Measurements from ENCODE around the gene POPDC3.

The POPDC3 gene

DNA sequence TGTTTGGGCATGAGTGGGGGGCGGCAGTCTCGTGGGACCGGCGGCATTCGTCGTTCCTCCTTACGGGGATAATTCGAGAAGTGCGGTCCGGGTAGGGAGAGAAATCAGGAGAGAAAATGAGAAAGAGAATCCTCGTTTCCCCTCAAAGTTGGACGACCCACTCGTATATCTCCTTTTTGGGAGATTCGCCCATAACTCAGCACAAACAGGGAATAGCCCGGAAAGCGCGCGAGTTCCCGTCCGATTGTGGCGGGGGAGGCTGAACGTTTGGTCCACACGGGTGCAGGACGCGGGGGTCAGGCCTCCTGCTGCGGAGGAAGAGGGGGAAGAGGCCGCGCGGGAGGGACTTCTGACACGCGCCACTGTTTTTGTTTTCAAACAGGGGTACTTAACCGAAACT, 42.4 kb downstream of the POPDC3 start:
- DNase-seq (ENCODE audit: low read depth in 2 of 2) = peak; percentile 18
- H3K4me3 ChIP-seq (replicated peaks in 1 of 2; ENCODE audit: low read depth in 2 of 2, low read length in 2 of 2) = peak overlapping the region; percentile 79 to 80
- TF ChIP-seq CTCF (IDR thresholded peaks at IDR 0.05; ENCODE audit: low read depth, low read length) = no peak

- peak; percentile 23 for TF ChIP-seq CTCF (IDR thresholded peaks at IDR 0.05; ENCODE audit: low read depth, low read length)
- DNase-seq (ENCODE audit: low read depth in 2 of 2) = peak; percentile 56 to 60
- peak overlapping the region; percentile 79 to 80 for H3K4me3 ChIP-seq (replicated peaks in 1 of 2; ENCODE audit: low read depth in 2 of 2, low read length in 2 of 2)
Observed at GRCh38 chr6:105136431-105137350, 43.1 kb downstream of the POPDC3 start.

DNA sequence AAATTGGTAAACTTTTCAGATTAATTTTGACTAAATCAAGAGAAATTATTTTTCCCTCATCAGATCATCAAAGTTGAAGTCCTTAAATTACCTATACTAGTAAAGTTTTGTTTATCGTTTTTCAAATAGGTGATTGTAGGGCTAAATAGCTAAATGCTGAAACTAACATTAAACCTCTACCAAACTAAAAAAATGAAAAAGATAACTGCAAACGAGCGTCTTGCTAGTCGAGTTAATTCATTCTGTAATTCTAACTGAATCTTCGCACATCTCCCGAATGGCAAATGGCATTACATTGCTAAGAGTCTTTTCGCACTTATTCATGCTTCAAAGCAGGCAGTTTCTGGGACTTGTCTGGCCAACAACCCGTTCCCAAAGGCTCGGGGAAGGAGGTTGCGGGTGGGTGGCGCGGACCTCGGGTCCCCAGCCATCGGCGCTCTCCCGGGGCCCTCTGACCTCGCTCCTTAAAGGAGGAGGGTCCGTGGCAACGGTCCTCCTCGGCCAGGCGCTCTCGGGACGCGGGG, 43.8 kb downstream of the POPDC3 start:
- H3K4me3 ChIP-seq (replicated peaks in 1 of 2; ENCODE audit: low read depth in 2 of 2, low read length in 2 of 2) = peak overlapping the region; percentile 79 to 80
- no peak for TF ChIP-seq CTCF (IDR thresholded peaks at IDR 0.05; ENCODE audit: low read depth, low read length)
- DNase-seq (ENCODE audit: low read depth in 2 of 2) = peak; percentile 36 to 42

DNA sequence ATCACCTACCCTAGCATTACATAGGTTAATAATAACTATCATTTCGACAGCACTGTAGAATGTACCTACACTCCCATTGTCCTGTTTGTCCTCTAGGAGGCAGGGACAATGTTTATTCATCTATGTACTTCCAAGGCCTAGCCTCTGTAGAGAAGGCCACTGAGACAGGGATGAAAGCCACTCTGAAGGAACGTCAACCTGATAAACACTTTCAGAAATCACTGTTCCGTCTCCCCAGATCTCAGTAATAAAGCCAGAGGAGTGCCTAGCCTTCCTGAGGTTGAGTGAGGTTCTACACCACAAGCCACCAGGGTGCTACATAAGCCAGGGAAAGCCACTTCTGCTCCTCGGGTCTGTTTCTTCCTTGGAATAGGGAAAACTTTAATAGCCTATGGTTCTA, 44.8 kb downstream of the POPDC3 start:
- no peak overlapping the region for H3K4me3 ChIP-seq (replicated peaks in 1 of 2; ENCODE audit: low read depth in 2 of 2, low read length in 2 of 2)
- TF ChIP-seq CTCF (IDR thresholded peaks at IDR 0.05; ENCODE audit: low read depth, low read length) = peak; percentile 30
- DNase-seq (ENCODE audit: low read depth in 2 of 2) = peak; percentile 23 to 33

- TF ChIP-seq CTCF (IDR thresholded peaks at IDR 0.05; ENCODE audit: low read depth, low read length) = no peak
- H3K4me3 ChIP-seq (replicated peaks in 1 of 2; ENCODE audit: low read depth in 2 of 2, low read length in 2 of 2) = no peak overlapping the region
- DNase-seq (ENCODE audit: low read depth in 2 of 2) = no peak
Observed at GRCh38 chr6:105122717-105123116, 57.1 kb downstream of the POPDC3 start.

DNA sequence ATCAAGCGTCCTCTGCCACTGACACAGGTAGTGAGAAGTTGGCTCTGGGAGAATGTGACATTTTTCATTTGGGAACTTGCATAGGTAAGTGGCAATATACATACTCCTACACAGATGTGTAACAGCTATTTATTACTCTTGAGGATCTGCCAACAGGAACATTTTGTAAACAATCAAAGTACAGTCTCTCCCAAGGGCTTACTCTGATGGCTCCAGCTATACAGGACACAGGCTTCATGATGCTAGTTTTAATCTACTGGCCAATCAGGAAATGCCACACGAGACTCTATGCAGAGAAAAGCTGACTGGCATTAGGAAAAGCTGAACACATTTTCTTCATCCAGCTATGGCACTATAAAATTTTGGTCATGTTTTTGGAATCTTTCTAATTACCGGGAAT, 57.8 kb downstream of the POPDC3 start:
- DNase-seq (ENCODE audit: low read depth in 2 of 2) = no peak
- no peak overlapping the region for H3K4me3 ChIP-seq (replicated peaks in 1 of 2; ENCODE audit: low read depth in 2 of 2, low read length in 2 of 2)
- no peak for TF ChIP-seq CTCF (IDR thresholded peaks at IDR 0.05; ENCODE audit: low read depth, low read length)
